HCT116 (cell line): Measurements from ENCODE around the gene ID3. TPM values are rescaled to one million over a fixed set of nuclear protein-coding genes. Genes with fewer than 3 reads are reported as not detected.

Experiments used
- ATAC-seq: fragments of 200-7000 bp; cut with Tn5 transposase; 2 replicates; pipeline ENCODE4 v1.9.1; 2020; ENCODE audit warnings: mild to moderate bottlenecking, moderate library complexity
- BruUV-seq: library from RNA; stranded (reverse); fragments of 400-500 nt; replicated peaks from 2 replicates; lab custom pipeline; 2021; lab: Mats Ljungman, UMichigan
- CTCF ChIA-PET: fragments of 300-600 bp; sonication (Branson Sonifier 250); formaldehyde crosslinking; loops from one replicate; lab custom pipeline; 2021; ENCODE audit warnings: antibody characterized with exemption; lab: Charles Lee
- POLR2A ChIA-PET: fragments of 300-600, 350-600 bp; sonication (Branson Sonifier 250); formaldehyde crosslinking; loops from one replicate; lab custom pipeline; 2021; ENCODE audit warnings: antibody characterized with exemption; lab: Charles Lee
- RAD21 ChIA-PET, 2 experiments: fragments of 300-600 bp; sonication (Branson Sonifier 250); formaldehyde crosslinking; loops; one replicate each; lab custom pipeline; 2023; ENCODE audit warnings: low total read pairs in 2 of 2; ENCODE audit not compliant: uncharacterized antibody in 2 of 2, unreplicated experiment in 2 of 2, low non-redundant PET in 1 of 2; lab: Charles Lee
- DNase-seq: peaks from one replicate; pipeline ENCODE4 v3.0.0-alpha.2; 2010; ENCODE audit warnings: low read depth, low spot score
- H2AFZ ChIP-seq: fragments of 200-600 bp; shearing (Covaris generic), sonication (generic); 2 replicates; pipeline ENCODE4 v1.6.1; 2017; ENCODE audit warnings: low read depth, mixed run types, mixed read lengths, antibody characterized with exemption, low read length; ENCODE audit not compliant: poor library complexity, severe bottlenecking
- H3K27ac ChIP-seq: 2 replicates; pipeline ENCODE4 v1.5.1; 2012; ENCODE audit warnings: low read depth, low read length
- H3K27me3 ChIP-seq: fragments of 200-600 bp; sonication (generic); 2 replicates; pipeline ENCODE4 v1.6.1; 2016; ENCODE audit warnings: mixed run types, low read length, mixed read lengths; ENCODE audit not compliant: insufficient read depth
- H3K36me3 ChIP-seq, 2 experiments: fragments of 200-500 bp in 1 of 2; fragments of 200-600 bp in 1 of 2; sonication (Bioruptor generic) in 1 of 2; sonication (generic) in 1 of 2; 2 replicates each; pipeline versions ENCODE4 v1.5.1 to v1.6.1; 2014 to 2016; ENCODE audit warnings: low read length in 2 of 2, inconsistent platforms in 1 of 2, mixed read lengths in 1 of 2, mixed run types in 1 of 2; ENCODE audit not compliant: insufficient read depth in 2 of 2, control insufficient read depth in 1 of 2
- H3K4me1 ChIP-seq, 2 experiments: fragments of 200-600 bp in 1 of 2; sonication (generic) in 1 of 2; 2 replicates each; pipeline versions ENCODE4 v1.5.1 to v1.6.1; 2012 to 2017; ENCODE audit warnings: low read length in 2 of 2, inconsistent platforms in 1 of 2, mild to moderate bottlenecking in 1 of 2, mixed read lengths in 1 of 2, mixed run types in 1 of 2, moderate library complexity in 1 of 2; ENCODE audit not compliant: insufficient read depth in 2 of 2, control insufficient read depth in 1 of 2
- H3K4me2 ChIP-seq: fragments of 200-600 bp; sonication (generic); 2 replicates; pipeline ENCODE4 v1.6.1; 2017; ENCODE audit warnings: mixed run types, low read length, mixed read lengths
- H3K4me3 ChIP-seq, 2 experiments: fragments of 200-600 bp in 1 of 2; sonication (generic) in 1 of 2; replicated peaks in 1 of 2; 2 replicates each; pipeline ENCODE4 v1.5.1; 2011 to 2016; ENCODE audit warnings: low read length in 2 of 2, control low read depth in 1 of 2, low read depth in 1 of 2, mild to moderate bottlenecking in 1 of 2, mixed read lengths in 1 of 2, mixed run types in 1 of 2
- H3K79me2 ChIP-seq: fragments of 200-600 bp; sonication (generic); 2 replicates; pipeline ENCODE4 v1.6.1; 2017; ENCODE audit warnings: mild to moderate bottlenecking, mixed run types, low read length, moderate library complexity, mixed read lengths; ENCODE audit not compliant: insufficient read depth
- H3K9ac ChIP-seq: fragments of 200-600 bp; sonication (generic); 2 replicates; pipeline ENCODE4 v1.6.1; 2016; ENCODE audit warnings: low read length, mixed read lengths
- H3K9me2 ChIP-seq: fragments of 200-600 bp; sonication (generic), shearing (Covaris generic); 2 replicates; pipeline ENCODE4 v1.6.1; 2017; ENCODE audit warnings: mixed run types, mild to moderate bottlenecking, moderate library complexity; ENCODE audit not compliant: insufficient read depth
- H3K9me3 ChIP-seq, 2 experiments: fragments of 200-500 bp in 1 of 2; fragments of 200-600 bp in 1 of 2; sonication (Bioruptor generic) in 1 of 2; sonication (generic) in 1 of 2; 2 replicates each; pipeline ENCODE4 v1.6.1; 2014 to 2017; ENCODE audit warnings: low read length in 2 of 2, mixed read lengths in 2 of 2, inconsistent platforms in 1 of 2, low read depth in 1 of 2, mild to moderate bottlenecking in 1 of 2, mixed run types in 1 of 2, moderate library complexity in 1 of 2; ENCODE audit not compliant: control insufficient read depth in 1 of 2, insufficient read depth in 1 of 2
- H4K20me1 ChIP-seq: fragments of 200-600 bp; sonication (generic), shearing (Covaris generic); 2 replicates; pipeline ENCODE4 v1.6.1; 2017; ENCODE audit warnings: mixed run types, mild to moderate bottlenecking, moderate library complexity; ENCODE audit not compliant: insufficient read depth
- CBX3 ChIP-seq: IDR thresholded peaks from 2 replicates; pipeline ENCODE4 v1.6.1; 2012; ENCODE audit warnings: low read depth
- CTCF ChIP-seq, 3 experiments: fragments of 200-600 bp in 1 of 3; sonication (generic) in 1 of 3; IDR thresholded peaks in 2 of 3; conservative IDR thresholded peaks in 1 of 3; 2 replicates each; pipeline ENCODE4 v1.5.1; 2012 to 2017; ENCODE audit warnings: low read depth in 2 of 3, low read length in 2 of 3, antibody characterized with exemption in 1 of 3, borderline replicate concordance in 1 of 3, control low read depth in 1 of 3, mild to moderate bottlenecking in 1 of 3, mixed read lengths in 1 of 3, mixed run types in 1 of 3, moderate library complexity in 1 of 3; ENCODE audit not compliant: insufficient read depth in 1 of 3
- ELF1 ChIP-seq: IDR thresholded peaks from 2 replicates; pipeline ENCODE4 v1.6.1; 2012; ENCODE audit warnings: low read depth, borderline replicate concordance
- EZH2 ChIP-seq: fragments of 200-600 bp; sonication (generic); IDR thresholded peaks from 2 replicates; pipeline ENCODE4 v1.6.1; 2017; ENCODE audit warnings: antibody characterized with exemption, mixed run types
- EZH2phosphoT487 ChIP-seq: fragments of 200-600 bp; IDR thresholded peaks from 2 replicates; pipeline ENCODE4 v1.6.1; 2018; ENCODE audit warnings: antibody characterized with exemption, borderline replicate concordance
- FOSL1 ChIP-seq: IDR thresholded peaks from 2 replicates; pipeline ENCODE4 v1.6.1; 2012; ENCODE audit warnings: low read depth
- POLR2A ChIP-seq: IDR thresholded peaks from 2 replicates; pipeline ENCODE4 v1.7.0; 2011; ENCODE audit warnings: borderline replicate concordance; ENCODE audit not compliant: insufficient read depth, insufficient read length; ENCODE audit errors: extremely low read depth
- RAD21 ChIP-seq: IDR thresholded peaks from 2 replicates; pipeline ENCODE4 v1.6.1; 2012; ENCODE audit warnings: low read depth, mild to moderate bottlenecking
- REST ChIP-seq: IDR thresholded peaks from 2 replicates; pipeline ENCODE4 v1.6.1; 2012; ENCODE audit warnings: low read depth
- SIN3A ChIP-seq: IDR thresholded peaks from 2 replicates; pipeline ENCODE4 v1.6.1; 2012; ENCODE audit warnings: low read depth
- SP1 ChIP-seq: IDR thresholded peaks from 2 replicates; pipeline ENCODE4 v1.6.1; 2012; ENCODE audit warnings: low read depth
- SRF ChIP-seq: IDR thresholded peaks from 2 replicates; pipeline ENCODE4 v1.6.1; 2012; ENCODE audit warnings: low read depth
- TCF7L2 ChIP-seq: IDR thresholded peaks from 2 replicates; pipeline ENCODE4 v1.7.0; 2011; ENCODE audit warnings: borderline replicate concordance, inconsistent platforms; ENCODE audit not compliant: insufficient read depth, insufficient read length; ENCODE audit errors: extremely low read depth
- YY1 ChIP-seq: IDR thresholded peaks from 2 replicates; pipeline ENCODE4 v1.6.1; 2011; ENCODE audit warnings: low read length, low read depth, moderate library complexity, mild to moderate bottlenecking; ENCODE audit not compliant: insufficient replicate concordance; ENCODE audit errors: extremely low read depth
- ZFX ChIP-seq: fragments of 450-650 bp; IDR thresholded peaks from 2 replicates; pipeline ENCODE4 v1.6.1; 2017
- intact Hi-C: fragments of 100-400 bp; cut with micrococcal nuclease; formaldehyde crosslinking; loops from 2 replicates; pipeline ENCODE4 v1.10.0; 2022
- total RNA-seq: library from RNA; stranded (reverse); gene quantifications from one replicate; pipeline ENCODE4 v1.2.1, GENCODE V29; 2021; ENCODE audit not compliant: unreplicated experiment

The ID3 gene
- total RNA-seq, 1 experiment from 2014 or later = 183 TPM

- H3K9me3 ChIP-seq = no peaks in the 10 kb centered on the region
- H3K79me2 ChIP-seq = peaks cover 20% of the 10 kb centered on the region
- ChIA-PET RAD21 (no interaction called here), POLR2A (no interaction called here), CTCF (interaction anchor here (1.2 kb wide), 1 partner anchor 36 kb away, joined by 4 read pairs; no protein-coding TSS in a partner anchor)
- DNase-seq = no peak
- no peaks in the 10 kb centered on the region for H3K27me3 ChIP-seq
- no peaks in the 10 kb centered on the region for H3K36me3 ChIP-seq
- H3K9ac ChIP-seq = peak overlapping the region; percentile 91; the same call in 1 of the 2 replicates
- peaks cover 43 to 71% of the 10 kb centered on the region in 2 experiments for H3K4me1 ChIP-seq
- no peaks in the 10 kb centered on the region for H3K9me2 ChIP-seq
- TF ChIP-seq EZH2 (no peak), TCF7L2 (no peak), ZFX (no peak), CBX3 (no peak), SIN3A (no peak), FOSL1 (no peak), SRF (no peak), REST (no peak), EZH2phosphoT487 (no peak), RAD21 (no peak), YY1 (no peak), CTCF (IDR thresholded peaks at IDR 0.05 in 2 of 3, conservative IDR thresholded peaks at IDR 0.05 in 1 of 3; ENCODE audit: borderline replicate concordance in 1 of 3, insufficient read depth in 1 of 3, low read depth in 2 of 3, low read length in 2 of 3) (no peak), POLR2A (no peak), SP1 (no peak), ELF1 (no peak)
- peak overlapping the region; percentile 4; the same call in 1 of the 2 replicates for H3K27ac ChIP-seq
- intact Hi-C loops = loop anchor here (10.0 kb wide), 2 partner anchors 189 to 319 kb away; partner anchors contain the start of genes HNRNPR and HTR1D
- no peak overlapping the region for H2AFZ ChIP-seq
- ATAC-seq = no peak
- no peak overlapping the region for H3K4me3 ChIP-seq
- peak overlapping the region; percentile 97 for H3K4me2 ChIP-seq
- H4K20me1 ChIP-seq = no peaks in the 10 kb centered on the region
- BruUV-seq = no TSS peak
These were observed 25.9 kb downstream of the ID3 start for GRCh38 chr1:23533246-23534023.
